GM19099 (cell line): ENCODE data around the gene UNC5C.

Experiments
- POLR2A ChIP-seq: IDR thresholded peaks from 3 replicates; pipeline ENCODE4 v1.6.1; 2011; ENCODE audit warnings: low read depth; ENCODE audit not compliant: insufficient read length; ENCODE audit errors: extremely low read depth

Gene UNC5C

DNA sequence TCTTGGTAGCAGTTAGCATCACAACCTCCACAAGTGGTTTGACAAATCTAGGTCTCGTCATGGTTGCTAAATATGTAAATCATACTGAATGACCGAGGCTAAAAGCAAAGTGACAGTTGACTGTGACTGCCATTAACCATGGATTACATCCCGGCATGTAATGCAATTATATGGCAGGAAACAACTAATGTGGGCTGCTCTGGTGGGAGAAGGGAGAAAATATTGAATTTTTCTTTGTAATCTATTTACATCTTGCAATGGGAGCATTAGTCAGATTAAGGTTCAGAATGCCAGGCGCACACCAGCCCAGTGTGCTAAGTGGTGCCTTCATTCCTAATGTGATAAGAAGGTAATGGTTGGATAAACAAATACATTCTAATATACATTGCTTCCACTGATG, 35.8 kb downstream of the UNC5C start:
- no peak for TF ChIP-seq POLR2A

DNA sequence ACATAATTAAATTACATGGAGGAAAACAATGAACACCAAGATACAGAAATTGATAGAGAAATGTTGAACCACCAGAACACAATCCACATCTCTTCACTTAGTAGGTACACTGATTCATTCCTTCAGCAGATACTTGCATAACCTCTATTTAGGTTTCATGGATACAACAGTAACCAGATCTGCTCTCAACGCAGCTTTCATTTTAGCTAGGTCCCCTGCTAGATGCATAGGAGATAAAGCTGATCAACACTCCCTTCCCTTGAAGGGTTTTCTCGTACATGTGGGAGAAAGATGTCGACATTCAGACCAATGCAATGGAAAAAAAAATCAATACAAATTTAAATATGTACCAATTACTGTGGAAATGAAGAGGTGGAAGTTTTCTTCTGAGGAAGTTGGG, 37.3 kb downstream of the UNC5C start:
- no peak for TF ChIP-seq POLR2A

DNA sequence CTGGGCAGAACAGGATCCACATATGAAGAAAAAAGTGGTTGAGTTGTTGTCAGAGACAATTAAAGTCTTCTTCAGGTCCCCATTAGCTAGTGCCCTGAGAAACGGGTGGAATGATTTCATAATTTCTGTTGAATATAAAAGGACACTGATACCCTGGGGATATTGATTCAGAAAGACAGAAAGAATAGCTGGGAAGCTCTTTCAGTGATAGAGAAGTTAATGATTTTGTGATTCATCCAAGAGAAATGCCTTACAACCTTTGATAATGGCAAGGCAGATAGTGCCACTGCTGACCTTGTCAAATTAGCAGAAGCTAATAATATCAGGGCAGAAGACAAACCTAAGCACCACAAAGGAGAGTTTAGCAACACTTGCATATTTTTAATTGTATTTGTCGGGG, 37.9 kb downstream of the UNC5C start:
- no peak for TF ChIP-seq POLR2A

DNA sequence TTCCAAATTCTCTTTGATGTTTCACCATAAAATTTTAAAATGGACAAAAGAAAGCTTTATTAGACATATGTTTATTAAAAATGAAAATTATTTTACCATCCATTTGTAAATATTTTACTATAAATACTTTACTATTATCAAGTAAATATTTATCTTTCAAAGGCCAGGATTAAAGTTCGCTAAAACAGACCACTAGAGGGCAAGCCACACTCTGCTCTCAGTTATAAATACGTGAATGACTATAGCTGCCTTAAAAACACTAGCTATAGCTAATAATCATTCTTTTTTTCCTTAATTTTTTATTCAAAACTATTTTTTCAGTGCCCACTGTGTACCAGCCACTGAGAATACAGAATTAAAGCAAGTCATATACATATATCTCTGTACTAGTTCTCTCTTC, 38.6 kb downstream of the UNC5C start:
- no peak for TF ChIP-seq POLR2A

DNA sequence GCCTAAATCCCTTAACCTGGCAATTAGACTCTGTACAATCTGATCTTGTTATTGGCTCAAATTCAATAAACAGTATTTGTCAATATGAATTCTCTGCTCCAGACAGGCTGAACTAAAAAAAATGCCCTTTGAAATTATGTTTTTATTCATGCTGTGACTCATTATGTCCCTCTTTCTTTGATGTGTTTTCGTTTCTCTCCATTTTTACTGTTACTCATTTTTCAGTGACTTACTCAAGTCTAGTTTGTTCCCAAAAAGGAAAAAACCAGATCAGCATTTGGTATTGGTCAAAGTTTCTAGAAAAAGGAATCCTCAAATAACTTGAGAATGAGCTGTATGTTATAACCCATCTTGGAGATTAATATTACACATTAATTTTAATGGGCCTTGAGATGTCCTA, 40.4 kb downstream of the UNC5C start:
- TF ChIP-seq POLR2A, result no peak

DNA sequence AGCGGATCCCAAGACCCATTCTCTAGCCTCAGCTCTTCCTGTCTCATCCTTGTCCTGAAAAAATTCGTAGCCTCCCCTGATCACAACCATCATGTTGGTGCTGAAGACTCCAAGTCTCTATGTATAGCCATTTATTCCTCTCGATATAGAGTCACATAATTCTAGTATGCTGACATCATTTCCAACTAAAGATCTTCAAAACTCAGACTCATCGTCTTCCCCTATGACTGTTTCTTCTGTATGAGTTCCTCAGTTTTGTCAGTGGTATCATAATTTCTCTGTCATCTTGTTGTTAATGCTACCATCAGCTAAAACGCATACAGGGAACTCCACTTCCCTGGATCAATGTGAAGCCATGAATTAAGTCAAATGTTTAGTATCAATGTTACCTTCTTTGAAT, 41.2 kb downstream of the UNC5C start:
- no peak for TF ChIP-seq POLR2A

DNA sequence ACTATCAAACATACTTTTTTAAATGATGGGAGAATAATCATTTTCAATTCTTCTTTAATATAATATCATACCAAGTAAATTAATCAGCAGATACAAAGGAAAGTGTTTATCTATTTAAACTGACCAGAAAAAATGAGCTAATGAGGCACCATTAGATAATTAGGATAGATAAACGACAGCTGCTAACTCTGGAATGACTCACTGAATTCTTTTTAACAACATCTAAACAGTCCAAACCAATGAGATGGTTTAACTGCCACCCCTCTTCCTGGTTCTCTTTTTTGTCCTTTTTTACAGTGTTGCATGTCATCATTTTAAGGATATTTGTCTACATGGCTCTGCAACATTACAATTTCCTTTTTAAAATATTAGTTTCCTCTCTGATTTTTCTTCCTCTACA, 41.6 kb downstream of the UNC5C start:
- TF ChIP-seq POLR2A, result no peak

DNA sequence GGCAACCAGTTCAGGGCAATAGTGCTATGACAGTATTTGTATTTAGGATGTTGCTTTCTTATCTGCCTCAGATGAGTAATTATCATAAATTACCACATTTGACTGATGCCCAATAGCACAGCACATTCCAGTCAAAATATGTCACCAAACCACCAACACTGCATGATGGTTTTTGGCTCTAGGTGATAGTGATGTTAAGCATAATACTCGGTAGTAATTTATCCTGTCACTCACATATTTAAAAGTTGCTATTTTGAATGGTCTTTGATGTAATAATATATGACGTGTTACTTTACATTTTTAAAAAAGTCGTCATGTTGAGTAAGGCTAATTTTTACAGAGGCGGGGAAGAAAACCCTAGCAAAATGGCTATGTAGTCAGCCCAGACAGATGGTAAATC, 42.5 kb downstream of the UNC5C start:
- TF ChIP-seq POLR2A, result no peak

DNA sequence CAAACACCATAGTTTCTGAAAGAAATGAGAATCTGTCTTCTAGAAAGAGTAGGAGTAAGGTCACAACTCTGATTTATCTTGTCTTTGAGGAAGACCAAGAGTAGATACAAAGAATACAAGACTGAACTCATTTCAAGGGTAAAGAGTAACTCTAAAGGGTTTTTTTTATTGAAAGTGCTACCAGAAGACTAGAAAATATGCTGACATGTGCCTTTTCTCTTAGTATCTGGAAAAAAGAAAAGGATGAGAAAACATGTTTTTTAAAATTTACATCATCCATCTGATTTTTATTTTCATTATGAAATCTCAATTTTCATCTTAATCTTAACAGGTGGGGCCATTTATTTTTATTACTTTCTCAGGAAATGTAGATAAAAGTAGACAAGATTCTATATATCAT, 43.0 kb downstream of the UNC5C start:
- TF ChIP-seq POLR2A, result no peak

DNA sequence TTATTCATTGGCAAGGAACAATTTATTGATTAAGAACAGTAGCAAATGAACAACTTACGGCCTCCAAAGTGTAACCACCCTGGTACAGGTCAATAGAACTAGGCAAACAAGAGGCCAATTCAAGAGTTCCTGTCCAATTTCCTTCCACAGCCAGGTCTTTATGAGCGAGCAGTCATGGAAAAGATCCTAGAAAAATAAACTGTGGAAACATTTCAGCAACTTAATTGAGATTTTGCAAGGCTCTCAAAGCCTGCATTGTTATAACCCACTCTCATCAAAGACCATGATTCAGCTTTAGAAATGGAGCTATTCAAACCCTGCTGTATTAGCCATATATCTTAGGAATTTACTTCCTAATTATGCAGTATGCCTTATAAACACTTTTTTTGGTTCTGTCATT, 43.6 kb downstream of the UNC5C start:
- TF ChIP-seq POLR2A, result no peak

DNA sequence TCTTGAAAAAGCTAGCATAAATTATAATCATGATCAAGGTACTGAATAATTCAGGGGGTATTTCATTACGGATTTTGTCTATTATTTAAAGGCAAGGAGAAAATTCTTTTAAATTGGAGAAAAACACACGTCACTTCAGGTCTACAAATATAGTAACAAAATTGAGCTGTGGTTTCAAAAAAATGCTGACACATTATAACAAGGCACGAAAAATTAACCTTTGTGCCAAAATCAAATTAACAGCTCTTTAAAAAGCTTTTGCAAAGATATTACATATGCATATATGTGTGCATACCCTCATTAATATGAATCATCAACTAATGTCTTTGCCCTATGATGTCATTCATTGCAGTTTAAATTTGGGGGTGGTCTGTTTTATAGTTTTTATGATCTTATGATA, 44.3 kb downstream of the UNC5C start:
- no peak for TF ChIP-seq POLR2A

DNA sequence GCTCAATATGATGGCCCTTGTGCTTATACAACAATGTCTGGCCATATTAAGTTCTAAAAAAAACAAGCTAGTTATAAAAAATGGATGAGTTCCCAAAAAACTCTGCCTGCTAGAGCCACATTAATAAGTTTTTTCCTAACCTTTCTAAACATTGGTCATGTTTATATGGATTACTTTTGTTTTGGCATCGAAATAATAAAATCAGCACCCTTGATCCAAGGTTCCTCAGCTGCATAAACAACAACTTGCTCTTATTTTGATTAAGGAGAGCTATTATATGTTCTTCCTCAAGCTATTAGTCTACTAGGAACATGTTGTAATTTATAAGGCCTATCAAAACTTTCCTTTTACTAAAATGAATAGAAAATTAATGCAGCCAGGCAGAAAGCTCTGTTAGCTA, 48.4 kb downstream of the UNC5C start:
- TF ChIP-seq POLR2A, result no peak

DNA sequence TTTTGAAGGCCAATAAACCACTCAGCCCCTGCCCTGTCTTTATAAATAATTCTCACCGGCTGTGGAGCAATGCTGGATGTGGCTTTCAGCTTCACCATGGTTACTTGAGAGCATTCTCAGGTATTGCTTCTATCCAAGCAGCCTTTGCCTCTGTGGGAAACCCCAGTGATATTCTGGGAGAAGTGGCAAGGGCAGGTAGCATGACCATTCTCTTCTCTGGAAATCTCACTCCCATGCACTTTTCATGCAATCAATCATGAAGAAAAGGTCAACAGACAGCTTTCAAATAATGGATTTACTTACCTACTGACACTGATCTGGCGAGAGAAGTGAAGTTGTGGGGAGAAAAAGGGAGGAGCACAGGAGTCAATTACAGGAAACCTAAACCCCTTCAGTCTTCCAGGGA, 49.5 kb downstream of the UNC5C start:
- no peak for TF ChIP-seq POLR2A

DNA sequence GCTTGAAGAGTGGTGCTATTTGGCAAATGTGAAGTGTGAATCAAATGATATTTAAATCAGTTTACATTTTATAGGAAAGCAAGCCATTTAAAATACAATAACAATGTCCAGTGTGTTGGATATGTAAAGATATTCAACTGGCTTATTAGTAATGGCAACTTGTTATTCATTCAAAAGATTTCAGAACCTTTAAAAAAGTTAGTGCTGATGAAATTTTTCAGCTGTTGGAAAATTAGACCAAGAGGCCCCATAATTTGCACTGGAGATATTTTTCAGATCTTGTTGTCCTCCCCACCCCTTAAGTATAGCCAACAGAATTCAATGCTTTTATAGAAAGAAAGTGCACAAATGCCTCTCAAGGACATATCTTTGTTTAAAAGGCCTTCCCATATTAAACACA, 54.6 kb downstream of the UNC5C start:
- TF ChIP-seq POLR2A, result no peak

DNA sequence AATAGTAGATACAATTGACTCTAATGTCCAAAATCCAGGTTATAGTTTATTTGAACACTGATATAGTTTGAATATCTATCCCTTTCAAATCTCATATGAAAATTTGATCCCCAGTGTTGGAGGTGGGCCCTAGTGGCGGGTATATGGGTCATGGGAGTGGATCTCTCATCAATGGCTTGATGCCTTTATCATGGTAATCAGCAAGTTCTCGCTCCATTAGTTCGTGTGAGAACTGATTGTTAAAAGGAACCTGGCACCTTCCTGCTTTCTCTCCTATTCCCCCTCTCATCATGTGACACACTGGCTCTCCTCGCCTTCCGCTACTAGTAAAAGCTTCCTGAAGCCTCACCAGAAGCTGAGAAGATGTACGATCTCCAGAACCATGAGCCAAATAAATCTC, 70.1 kb downstream of the UNC5C start:
- TF ChIP-seq POLR2A, result no peak

DNA sequence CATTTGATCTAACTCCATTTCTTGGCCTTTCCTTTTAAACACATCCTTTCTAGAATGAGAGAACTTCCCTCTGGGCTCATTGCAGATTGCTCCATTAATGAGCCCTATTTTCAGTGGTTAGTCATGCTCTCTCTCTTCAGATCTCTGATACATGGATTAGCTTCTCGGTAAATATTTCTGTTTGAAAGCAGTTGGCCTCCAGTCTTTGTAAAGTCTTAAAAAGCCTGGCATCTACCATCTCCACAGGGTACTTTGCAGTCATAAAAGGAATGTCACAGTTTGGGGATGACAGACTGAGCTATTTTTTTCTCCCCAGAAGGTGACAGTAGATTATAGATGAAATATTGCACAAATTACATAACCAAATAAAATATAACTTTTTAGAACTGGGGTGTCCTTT, 72.7 kb downstream of the UNC5C start:
- TF ChIP-seq POLR2A, result no peak

DNA sequence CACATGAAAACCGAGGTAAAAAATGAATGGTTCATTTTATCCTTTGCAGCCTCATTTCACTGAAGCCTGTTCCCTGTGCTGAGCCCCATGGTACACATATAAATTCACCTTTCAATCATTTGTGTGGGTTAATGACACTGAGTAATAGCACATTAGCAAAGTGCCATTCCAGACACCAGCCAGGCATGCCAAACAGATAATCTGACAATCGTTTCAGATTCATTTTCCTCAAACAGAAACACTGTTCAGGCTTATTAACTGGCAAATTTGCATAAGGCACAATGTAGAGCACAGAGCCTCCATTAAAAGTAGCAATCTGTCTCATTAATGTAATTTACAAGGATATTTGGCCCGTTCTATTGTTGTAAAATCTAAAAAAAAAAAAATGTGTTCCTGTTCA, 76.2 kb downstream of the UNC5C start:
- no peak for TF ChIP-seq POLR2A

DNA sequence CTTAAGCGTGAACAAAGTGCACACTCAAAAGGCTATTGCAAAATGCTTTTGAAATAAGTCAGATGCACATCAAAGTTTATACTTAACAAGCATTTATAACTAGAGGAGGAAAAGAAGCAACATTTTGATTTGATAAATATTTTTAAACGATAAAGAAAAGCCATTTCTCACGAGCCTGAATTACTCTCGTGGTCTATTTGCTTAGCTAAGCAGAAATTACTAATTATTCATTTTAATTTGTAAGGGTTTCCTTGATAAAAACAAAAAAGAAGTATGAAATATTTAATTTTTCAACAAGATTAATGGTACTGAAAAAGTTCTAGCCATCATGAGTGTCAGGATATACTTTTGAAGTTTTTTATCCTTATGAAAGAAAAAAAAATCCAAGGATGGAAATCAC, 78.2 kb downstream of the UNC5C start:
- TF ChIP-seq POLR2A, result no peak
